ENCODE results near the gene WDR74. TPM values are rescaled to one million over a fixed set of nuclear protein-coding genes. Genes with fewer than 3 reads are reported as not detected.
"Not testable (repeated sequence)": the region's sequence is repeated elsewhere in the genome, so short reads cannot be mapped to it uniquely, and the experiment has no call there.

WDR74 gene
- total RNA-seq, 6 donors from 2014 or later: 31.5 to 56.6 (median 50.4) TPM

- Histone ChIP-seq H3K9me3 (no peaks in the 10 kb centered on the region), H3K36me3 (peaks cover 8 to 65% (median 38%) of the 10 kb centered on the region in 4 donors), H3K27me3 (no peaks in the 10 kb centered on the region), H3K4me3 (peak overlapping the region; percentile 70 to 95 (median 81)), H3K4me1 (peaks cover 31 to 38% (median 36%) of the 10 kb centered on the region in 4 donors), H3K27ac (peak overlapping the region; percentile 93 to 99 (median 98))
- 1 to 5% methylated on average over 7 to 27 of the region's 33 CpGs for WGBS, 2 donors
- ATAC-seq (ENCODE audit: low FRiP score in 2 of 2): peak in 1 of 2 donors; percentile 0
- DNase-seq: peak in 1 of 2 donors; percentile 88
- TF ChIP-seq CTCF (IDR thresholded peaks at IDR 0.05) (no peak), EP300 (IDR thresholded peaks at IDR 0.05) (no peak), POLR2AphosphoS5 (IDR thresholded peaks at IDR 0.05) (peak in 1 of 2 donors; percentile 20), POLR2A (IDR thresholded peaks at IDR 0.05) (no peak)
Measured at GRCh38 chr11:62830904-62831519, 8.4 kb downstream of the WDR74 start.

- WGBS, 2 donors: 83 to 88% methylated on average over 7 to 8 of the region's 8 CpGs
- ATAC-seq (ENCODE audit: low FRiP score in 2 of 2): not testable (repeated sequence)
- peaks cover 30 to 68% (median 50%) of the 10 kb centered on the region in 4 donors for H3K36me3 ChIP-seq
Measured at GRCh38 chr11:62828130-62828529, 11.3 kb downstream of the WDR74 start.

GRCh38 chr11:62823677-62824076, 15.7 kb downstream of the WDR74 start:
- Histone ChIP-seq H3K4me1 (peaks cover 0 to 3% (median under 1%) of the 10 kb centered on the region in 4 donors), H3K9me3 (no peaks in the 10 kb centered on the region), H3K27ac (no peak overlapping the region), H3K36me3 (peaks cover 41 to 97% (median 88%) of the 10 kb centered on the region in 4 donors), H3K27me3 (no peaks in the 10 kb centered on the region), H3K4me3 (no peak overlapping the region)
- TF ChIP-seq POLR2AphosphoS5 (IDR thresholded peaks at IDR 0.05): no peak
- no peak for TF ChIP-seq EP300 (IDR thresholded peaks at IDR 0.05)
- no peak for TF ChIP-seq CTCF (IDR thresholded peaks at IDR 0.05)
- no peak for TF ChIP-seq POLR2A (IDR thresholded peaks at IDR 0.05)
- WGBS, 2 donors: 98 to 100% methylated on average over 3 of the region's 3 CpGs
- DNase-seq (no peak), ATAC-seq (ENCODE audit: low FRiP score in 2 of 2) (no peak)

More at GRCh38 chr11:62828130-62828529, 11.3 kb downstream of the WDR74 start:
- H3K27ac ChIP-seq, H3K4me3 ChIP-seq, H3K27me3 ChIP-seq, H3K9me3 ChIP-seq, DNase-seq: not testable (repeated sequence)
- peaks cover 25 to 30% (median 27%) of the 10 kb centered on the region in 4 donors for H3K4me1 ChIP-seq

GRCh38 chr11:62817129-62817528, 22.3 kb downstream of the WDR74 start:
- whole genome bisulfite sequencing, 2 donors: 86 to 93% methylated on average over 4 of the region's 4 CpGs
- H3K9me3 ChIP-seq: no peaks in the 10 kb centered on the region
- H3K36me3 ChIP-seq: peaks cover 14 to 75% (median 53%) of the 10 kb centered on the region in 4 donors
- H3K4me1 ChIP-seq: no peaks in the 10 kb centered on the region
- peak overlapping the region; percentile 42 to 78 (median 58) for H3K27ac ChIP-seq
- ATAC-seq (ENCODE audit: low FRiP score in 2 of 2) (no peak), DNase-seq (no peak)
- no peaks in the 10 kb centered on the region for H3K27me3 ChIP-seq
- TF ChIP-seq POLR2A (IDR thresholded peaks at IDR 0.05): no peak
- TF ChIP-seq CTCF (IDR thresholded peaks at IDR 0.05): no peak
- TF ChIP-seq EP300 (IDR thresholded peaks at IDR 0.05): no peak
- no peak for TF ChIP-seq POLR2AphosphoS5 (IDR thresholded peaks at IDR 0.05)
- H3K4me3 ChIP-seq: no peak overlapping the region

GRCh38 chr11:62816557-62816956, 22.8 kb downstream of the WDR74 start:
- Histone ChIP-seq H3K4me1 (no peaks in the 10 kb centered on the region), H3K4me3 (no peak overlapping the region), H3K27ac (peak overlapping the region; percentile 42 to 78 (median 58)), H3K9me3 (no peaks in the 10 kb centered on the region), H3K27me3 (no peaks in the 10 kb centered on the region), H3K36me3 (peaks cover 14 to 69% (median 47%) of the 10 kb centered on the region in 4 donors)
- peak in 1 of 2 donors; percentile 63 for ATAC-seq (ENCODE audit: low FRiP score in 2 of 2)
- 60 to 74% methylated on average over 8 of the region's 8 CpGs for WGBS, 2 donors
- TF ChIP-seq POLR2A (IDR thresholded peaks at IDR 0.05) (no peak), POLR2AphosphoS5 (IDR thresholded peaks at IDR 0.05) (no peak), CTCF (IDR thresholded peaks at IDR 0.05) (no peak), EP300 (IDR thresholded peaks at IDR 0.05) (no peak)
- DNase-seq: no peak

Data from upper lobe of left lung (tissue), 6 donors.